ENCODE measurements around the gene CEBPE. TPM values are rescaled to one million over a fixed set of nuclear protein-coding genes. Genes with fewer than 3 reads are reported as not detected.

The CEBPE gene
- total and polyA plus RNA-seq, 2 donors (not counting 1 experiment from before 2014, with no cell fraction given): 0.37 to 0.45 TPM

DNA sequence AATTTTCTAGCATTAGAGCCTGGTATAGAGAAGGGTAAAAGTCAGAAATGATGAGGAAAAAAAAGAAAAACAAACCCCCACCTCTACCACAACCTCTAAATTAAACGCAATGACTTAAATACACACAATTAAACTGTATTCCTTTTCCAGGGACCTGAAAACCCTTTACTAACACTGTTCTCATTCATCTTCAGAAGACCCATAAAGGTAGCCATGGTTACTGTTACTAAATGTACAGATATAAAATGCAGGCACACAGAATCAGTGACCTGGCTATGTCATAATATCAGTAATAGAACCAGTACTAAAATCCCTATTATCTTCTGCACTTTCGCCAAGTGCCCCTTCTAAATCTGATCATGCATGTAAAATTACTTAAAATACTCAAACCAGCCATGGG is 25.5 kb downstream of the CEBPE start:
- Histone ChIP-seq H3K27me3 (replicated peaks in 1 of 4; ENCODE audit: control extremely low read depth in 1 of 4, control insufficient read depth in 3 of 4, insufficient read depth in 4 of 4, low read length in 3 of 4) (no peaks in the 10 kb centered on the region), H3K27ac (ENCODE audit: low read length in 2 of 2) (no peak overlapping the region), H4K20me1 (ENCODE audit: control insufficient read depth, insufficient read depth, low read length, poor library complexity, severe bottlenecking) (peaks cover 56% of the 10 kb centered on the region), H2AFZ (ENCODE audit: insufficient read depth, low read depth, low read length, poor library complexity, severe bottlenecking) (no peak overlapping the region), H3K4me3 (ENCODE audit: control extremely low read depth in 1 of 5, extremely low read depth in 1 of 5, insufficient read depth in 1 of 5, low read depth in 2 of 5, low read length in 4 of 5) (peak overlapping the region; percentile 72 to 99 (median 94)), H3K36me3 (replicated peaks in 1 of 2; ENCODE audit: control extremely low read depth in 1 of 2, control insufficient read depth in 1 of 2, extremely low read depth in 1 of 2, insufficient read depth in 2 of 2, low read length in 1 of 2) (peaks cover 9 to 57% of the 10 kb centered on the region in 2 experiments), H3K9ac (ENCODE audit: low read length) (peak overlapping the region; percentile 83), H3K4me1 (ENCODE audit: control insufficient read depth in 2 of 2, insufficient read depth in 2 of 2, low read length in 2 of 2) (peaks cover 20 to 24% of the 10 kb centered on the region in 2 donors), H3K79me2 (ENCODE audit: control insufficient read depth, insufficient read depth, low read length) (peaks cover 92% of the 10 kb centered on the region), H3K9me3 (ENCODE audit: control extremely low read depth in 1 of 3, control insufficient read depth in 2 of 3, insufficient read depth in 1 of 3, low read length in 2 of 3) (no peaks in the 10 kb centered on the region), H3K4me2 (replicated peaks; ENCODE audit: low read depth, low read length, poor library complexity, severe bottlenecking) (peak overlapping the region; percentile 85)
- CTCF ChIA-PET: interaction anchor here (0.6 to 2.9 kb wide), 7 partner anchors 12 to 35 kb away, joined by 3 to 30 read pairs (median 7); no protein-coding TSS in a partner anchor
- ATAC-seq (ENCODE audit: low read depth) (no peak), DNase-seq (no peak)
- H3K4me1 Mint-ChIP-seq: peaks cover 33% of the 10 kb centered on the region
- no peak overlapping the region for H3K27ac Mint-ChIP-seq
- H3K27me3 Mint-ChIP-seq: no peaks in the 10 kb centered on the region
- H3K9me3 Mint-ChIP-seq (ENCODE audit: insufficient read depth): no peaks in the 10 kb centered on the region
- POLR2A ChIA-PET: no interaction called here
- intact Hi-C loops (cut with micrococcal nuclease): loop anchor here (5.0 to 10.0 kb wide), 5 partner anchors 36 to 1829 kb away; partner anchors contain the start of genes CDH24, EMC9, HNRNPC and PSME2
- TF ChIP-seq EZH2 (IDR thresholded peaks at IDR 0.05; ENCODE audit: borderline replicate concordance, insufficient read depth, low read depth, low read length, poor library complexity, severe bottlenecking): no peak
- TF ChIP-seq, protein P1, sequence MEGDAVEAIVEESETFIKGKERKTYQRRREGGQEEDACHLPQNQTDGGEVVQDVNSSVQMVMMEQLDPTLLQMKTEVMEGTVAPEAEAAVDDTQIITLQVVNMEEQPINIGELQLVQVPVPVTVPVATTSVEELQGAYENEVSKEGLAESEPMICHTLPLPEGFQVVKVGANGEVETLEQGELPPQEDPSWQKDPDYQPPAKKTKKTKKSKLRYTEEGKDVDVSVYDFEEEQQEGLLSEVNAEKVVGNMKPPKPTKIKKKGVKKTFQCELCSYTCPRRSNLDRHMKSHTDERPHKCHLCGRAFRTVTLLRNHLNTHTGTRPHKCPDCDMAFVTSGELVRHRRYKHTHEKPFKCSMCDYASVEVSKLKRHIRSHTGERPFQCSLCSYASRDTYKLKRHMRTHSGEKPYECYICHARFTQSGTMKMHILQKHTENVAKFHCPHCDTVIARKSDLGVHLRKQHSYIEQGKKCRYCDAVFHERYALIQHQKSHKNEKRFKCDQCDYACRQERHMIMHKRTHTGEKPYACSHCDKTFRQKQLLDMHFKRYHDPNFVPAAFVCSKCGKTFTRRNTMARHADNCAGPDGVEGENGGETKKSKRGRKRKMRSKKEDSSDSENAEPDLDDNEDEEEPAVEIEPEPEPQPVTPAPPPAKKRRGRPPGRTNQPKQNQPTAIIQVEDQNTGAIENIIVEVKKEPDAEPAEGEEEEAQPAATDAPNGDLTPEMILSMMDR (IDR thresholded peaks at IDR 0.05): no peak
- H3K4me3 Mint-ChIP-seq: peak overlapping the region; percentile 59
- 45% methylated on average over 1 of the region's 2 CpGs for WGBS (ENCODE audit: insufficient coverage)

- intact Hi-C loops (cut with micrococcal nuclease): loop anchor here (5.0 to 10.0 kb wide), 5 partner anchors 36 to 1828 kb away; partner anchors contain the start of genes CDH24, EMC9, HNRNPC and PSME2
- peaks cover 93% of the 10 kb centered on the region for H3K79me2 ChIP-seq (ENCODE audit: control insufficient read depth, insufficient read depth, low read length)
- no peak for DNase-seq
- H3K27ac ChIP-seq (ENCODE audit: low read length in 2 of 2): no peak overlapping the region
- no peak for TF ChIP-seq EZH2 (IDR thresholded peaks at IDR 0.05; ENCODE audit: borderline replicate concordance, insufficient read depth, low read depth, low read length, poor library complexity, severe bottlenecking)
- TF ChIP-seq, protein P1 (IDR thresholded peaks at IDR 0.05): no peak
- Mint-ChIP-seq H3K4me3 (peak overlapping the region; percentile 59), H3K4me1 (peaks cover 33% of the 10 kb centered on the region), H3K27me3 (no peaks in the 10 kb centered on the region), H3K27ac (peak overlapping the region; percentile 2), H3K9me3 (ENCODE audit: insufficient read depth) (no peaks in the 10 kb centered on the region)
- H3K27me3 ChIP-seq (replicated peaks in 1 of 4; ENCODE audit: control extremely low read depth in 1 of 4, control insufficient read depth in 3 of 4, insufficient read depth in 4 of 4, low read length in 3 of 4): no peaks in the 10 kb centered on the region
- H2AFZ ChIP-seq (ENCODE audit: insufficient read depth, low read depth, low read length, poor library complexity, severe bottlenecking): no peak overlapping the region
- H4K20me1 ChIP-seq (ENCODE audit: control insufficient read depth, insufficient read depth, low read length, poor library complexity, severe bottlenecking): peaks cover 57% of the 10 kb centered on the region
- ChIA-PET POLR2A (no interaction called here), CTCF (interaction anchor here (0.8 to 3.7 kb wide), 5 partner anchors 16 to 107 kb away, joined by 3 to 29 read pairs (median 3); no protein-coding TSS in a partner anchor)
- 100% methylated on average over 1 of the region's 2 CpGs for WGBS (ENCODE audit: insufficient coverage)
- H3K4me2 ChIP-seq (replicated peaks; ENCODE audit: low read depth, low read length, poor library complexity, severe bottlenecking): peak overlapping the region; percentile 85
- H3K4me3 ChIP-seq (ENCODE audit: control extremely low read depth in 1 of 5, extremely low read depth in 1 of 5, insufficient read depth in 1 of 5, low read depth in 2 of 5, low read length in 4 of 5): no peak overlapping the region
- H3K9me3 ChIP-seq (ENCODE audit: control extremely low read depth in 1 of 3, control insufficient read depth in 2 of 3, insufficient read depth in 1 of 3, low read length in 2 of 3): no peaks in the 10 kb centered on the region
- peaks cover 8 to 57% of the 10 kb centered on the region in 2 experiments for H3K36me3 ChIP-seq (replicated peaks in 1 of 2; ENCODE audit: control extremely low read depth in 1 of 2, control insufficient read depth in 1 of 2, extremely low read depth in 1 of 2, insufficient read depth in 2 of 2, low read length in 1 of 2)
- peaks cover 20 to 24% of the 10 kb centered on the region in 2 donors for H3K4me1 ChIP-seq (ENCODE audit: control insufficient read depth in 2 of 2, insufficient read depth in 2 of 2, low read length in 2 of 2)
- H3K9ac ChIP-seq (ENCODE audit: low read length): peak overlapping the region; percentile 83
- ATAC-seq (ENCODE audit: low read depth): no peak
Observed at GRCh38 chr14:23093104-23093503, 26.0 kb downstream of the CEBPE start.

Data from B cell (primary cell).